ENCODE measurements around the gene TSPAN14. TPM values are rescaled to one million over a fixed set of nuclear protein-coding genes. Genes with fewer than 3 reads are reported as not detected.
A peak's percentile ranks its signal among the peaks of the same experiment; 100 is the strongest.

Gene TSPAN14
- polyA plus RNA-seq, 3 donors = 123 to 160 (median 146) TPM

- Mint-ChIP-seq H3K27me3 (ENCODE audit: low read depth in 3 of 3) (no peaks in the 10 kb centered on the region), H3K36me3 (no peaks in the 10 kb centered on the region), H3K27ac (peak overlapping the region in 1 of 7 donors; percentile 91), H3K4me3 (peak overlapping the region in 1 of 2 donors; percentile 6), H3K9me3 (peaks cover 0 to 2% (median 0%) of the 10 kb centered on the region in 7 donors), H3K4me1 (peaks cover 20% of the 10 kb centered on the region)
- intact Hi-C loops (cut with micrococcal nuclease) = no loop called here
- Histone ChIP-seq H3K9ac (ENCODE audit: insufficient read depth, low read length, poor library complexity, severe bottlenecking) (no peak overlapping the region), H3K79me2 (ENCODE audit: insufficient read depth, low read length) (no peaks in the 10 kb centered on the region), H3K4me3 (replicated peaks in 1 of 3; ENCODE audit: low read depth in 2 of 3, low read length in 3 of 3) (no peak overlapping the region), H2AFZ (ENCODE audit: insufficient read depth, low read depth, low read length, poor library complexity, severe bottlenecking) (peak overlapping the region; percentile 43), H3K27ac (ENCODE audit: low read depth in 1 of 2, low read length in 2 of 2) (no peak overlapping the region), H3K27me3 (ENCODE audit: control insufficient read depth in 2 of 2, insufficient read depth in 2 of 2, low read length in 2 of 2) (no peaks in the 10 kb centered on the region), H3K4me1 (ENCODE audit: control insufficient read depth in 1 of 2, insufficient read depth in 2 of 2, low read length in 2 of 2) (peaks cover 5 to 17% of the 10 kb centered on the region in 2 donors), H3K4me2 (replicated peaks; ENCODE audit: extremely low read depth, low read length, poor library complexity, severe bottlenecking) (no peak overlapping the region), H3K36me3 (replicated peaks in 1 of 2; ENCODE audit: control insufficient read depth in 1 of 2, insufficient read depth in 2 of 2, low read length in 2 of 2) (no peaks in the 10 kb centered on the region), H3K9me3 (replicated peaks in 1 of 2; ENCODE audit: control insufficient read depth in 1 of 2, insufficient read depth in 1 of 2, low read length in 2 of 2) (no peaks in the 10 kb centered on the region), H4K20me1 (ENCODE audit: insufficient read depth, low read length) (no peaks in the 10 kb centered on the region)
- TF ChIP-seq CTCF (IDR thresholded peaks at IDR 0.05) = no peak
- 100% methylated on average over 2 of the region's 8 CpGs for WGBS (ENCODE audit: insufficient coverage)
- DNase-seq = no peak
These were observed 83.1 kb downstream of the TSPAN14 start for GRCh38 chr10:80537086-80537735.

GRCh38 chr10:80537736-80538480 lies 83.8 kb downstream of the TSPAN14 start, which contains the start of gene SH2D4B:
TSS of gene SH2D4B (plus strand) at chr10:80537902. CDS start at chr10:80538332, 430 bp downstream.
- H3K27ac ChIP-seq (ENCODE audit: low read depth in 1 of 2, low read length in 2 of 2) = no peak within 1 kb of the TSS
- H3K4me2 ChIP-seq (replicated peaks; ENCODE audit: extremely low read depth, low read length, poor library complexity, severe bottlenecking) = no peak within 1 kb of the TSS

More at GRCh38 chr10:80537736-80538480, 83.8 kb downstream of the TSPAN14 start, which contains the start of gene SH2D4B:
- over 99% methylated on average over 18 of the region's 19 CpGs for WGBS (ENCODE audit: insufficient coverage)
- H3K36me3 ChIP-seq (replicated peaks in 1 of 2; ENCODE audit: control insufficient read depth in 1 of 2, insufficient read depth in 2 of 2, low read length in 2 of 2) = no peaks in the 10 kb centered on the region
- peak within 1 kb of the TSS; percentile 43 for H2AFZ ChIP-seq (ENCODE audit: insufficient read depth, low read depth, low read length, poor library complexity, severe bottlenecking)
- no peaks in the 10 kb centered on the region for H3K27me3 ChIP-seq (ENCODE audit: control insufficient read depth in 2 of 2, insufficient read depth in 2 of 2, low read length in 2 of 2)
- peak within 1 kb of the TSS; percentile 6 to 51 for H3K4me3 Mint-ChIP-seq
- H3K27me3 Mint-ChIP-seq (ENCODE audit: low read depth in 3 of 3) = peaks cover 0 to 2% (median 1%) of the 10 kb centered on the region in 3 donors
- peaks cover 20% of the 10 kb centered on the region for H3K4me1 Mint-ChIP-seq
- DNase-seq = peak in 1 of 3 donors; percentile 5
- no peak within 1 kb of the TSS for H3K9ac ChIP-seq (ENCODE audit: insufficient read depth, low read length, poor library complexity, severe bottlenecking)
- no peaks in the 10 kb centered on the region for H4K20me1 ChIP-seq (ENCODE audit: insufficient read depth, low read length)
- H3K4me3 ChIP-seq (replicated peaks in 1 of 3; ENCODE audit: low read depth in 2 of 3, low read length in 3 of 3) = no peak within 1 kb of the TSS
- peaks cover 0 to 2% (median 0%) of the 10 kb centered on the region in 7 donors for H3K9me3 Mint-ChIP-seq
- peak within 1 kb of the TSS in 2 of 7 donors; percentile 32 to 91 for H3K27ac Mint-ChIP-seq
- intact Hi-C loops (cut with micrococcal nuclease) = no loop called here
- TF ChIP-seq CTCF (IDR thresholded peaks at IDR 0.05) = no peak
- no peaks in the 10 kb centered on the region for H3K79me2 ChIP-seq (ENCODE audit: insufficient read depth, low read length)
- H3K9me3 ChIP-seq (replicated peaks in 1 of 2; ENCODE audit: control insufficient read depth in 1 of 2, insufficient read depth in 1 of 2, low read length in 2 of 2) = no peaks in the 10 kb centered on the region
- no peaks in the 10 kb centered on the region for H3K36me3 Mint-ChIP-seq
- H3K4me1 ChIP-seq (ENCODE audit: control insufficient read depth in 1 of 2, insufficient read depth in 2 of 2, low read length in 2 of 2) = peaks cover 5 to 17% of the 10 kb centered on the region in 2 donors

All from CD14-positive monocyte (primary cell).